ENCODE results near the gene BASP1. TPM values are rescaled to one million over a fixed set of nuclear protein-coding genes. Genes with fewer than 3 reads are reported as not detected.
"Not testable (repeated sequence)": the region's sequence is repeated elsewhere in the genome, so short reads cannot be mapped to it uniquely, and the experiment has no call there.

The BASP1 gene
- total RNA-seq, 2 experiments from 2014 or later = 0.13 TPM; not detected in 1

DNA sequence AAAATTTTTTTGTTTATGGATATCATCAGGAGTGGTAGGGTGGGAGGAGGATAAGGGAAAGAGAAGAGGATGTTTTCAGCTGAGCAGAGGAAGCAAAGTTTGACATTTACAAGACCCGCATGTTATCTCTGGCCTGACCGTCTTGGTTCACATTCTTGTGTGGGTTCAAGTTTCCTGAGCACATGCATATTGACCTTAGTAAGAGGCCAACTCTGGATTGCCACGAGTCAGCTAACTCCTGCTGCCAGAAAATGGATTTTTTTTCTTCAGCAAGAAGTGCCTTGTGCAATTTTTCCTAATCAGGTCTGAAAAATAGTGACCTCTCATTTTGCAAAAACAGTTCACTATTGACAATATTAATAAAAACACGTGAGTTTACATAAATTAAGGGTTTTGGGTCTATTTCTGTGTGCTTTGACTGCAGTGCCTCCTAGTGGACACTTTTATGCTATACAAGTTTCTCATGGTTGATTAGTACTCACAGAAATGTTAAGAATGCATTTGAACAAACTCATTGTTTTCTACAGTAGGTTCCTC is 27.1 kb upstream of the BASP1 start:
- ChIA-PET POLR2A (no interaction called here), CTCF (interaction anchor here (0.6 to 1.6 kb wide), 3 partner anchors 8 to 399 kb away, joined by 3 to 7 read pairs (median 3); no protein-coding TSS in a partner anchor)

- CTCF ChIA-PET = interaction anchor here (0.5 to 1.6 kb wide), 3 partner anchors 8 to 399 kb away, joined by 3 to 7 read pairs (median 3); no protein-coding TSS in a partner anchor
- POLR2A ChIA-PET = no interaction called here
Observed at GRCh38 chr5:17190799-17191391, 26.5 kb upstream of the BASP1 start.

DNA sequence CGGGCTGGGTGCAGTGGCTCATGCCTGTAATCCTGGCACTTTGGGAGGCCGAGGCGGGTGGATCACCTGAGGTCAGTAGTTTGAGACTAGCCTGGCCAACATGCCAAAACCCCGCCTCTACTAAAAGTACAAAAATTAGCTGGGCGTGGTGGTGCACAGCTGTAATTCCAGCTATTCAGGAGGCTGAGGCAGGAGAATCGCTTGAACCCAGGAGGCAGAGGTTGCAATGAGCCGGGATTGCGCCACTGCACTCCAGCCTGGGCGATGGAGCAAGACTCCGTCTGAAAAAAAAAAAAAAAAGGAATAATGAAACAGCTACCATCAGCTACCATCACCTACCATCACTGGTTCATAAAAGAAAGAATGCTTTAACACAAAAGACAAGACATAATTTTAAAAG is 25.9 kb upstream of the BASP1 start:
- POLR2A ChIA-PET = not testable (repeated sequence)

DNA sequence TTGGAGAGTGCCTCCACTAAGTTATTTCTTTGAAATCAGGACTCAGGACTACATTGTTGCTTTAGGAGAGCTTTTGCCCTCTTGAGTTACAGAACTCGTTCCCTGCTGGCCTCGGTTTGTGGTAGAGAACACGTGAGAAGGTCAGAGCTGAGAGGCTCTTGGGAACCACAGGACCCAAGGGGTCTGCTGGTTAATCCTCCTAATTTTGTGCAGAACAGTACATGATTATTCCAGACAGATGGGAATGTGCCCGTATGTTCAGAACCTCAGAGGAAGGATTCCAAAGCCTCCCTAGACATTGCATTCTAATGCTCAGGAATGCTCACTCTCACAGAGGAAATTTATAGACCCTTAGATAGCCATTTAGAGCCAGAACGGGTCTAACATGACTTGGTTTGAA is 25.2 kb upstream of the BASP1 start:
- POLR2A ChIA-PET = no interaction called here
- CTCF ChIA-PET = interaction anchor here (0.6 kb wide), 1 partner anchor 301 kb away, joined by 3 read pairs; no protein-coding TSS in a partner anchor

More for the DNA sequence above, 25.9 kb upstream of the BASP1 start:
- CTCF ChIA-PET = not testable (repeated sequence)

DNA sequence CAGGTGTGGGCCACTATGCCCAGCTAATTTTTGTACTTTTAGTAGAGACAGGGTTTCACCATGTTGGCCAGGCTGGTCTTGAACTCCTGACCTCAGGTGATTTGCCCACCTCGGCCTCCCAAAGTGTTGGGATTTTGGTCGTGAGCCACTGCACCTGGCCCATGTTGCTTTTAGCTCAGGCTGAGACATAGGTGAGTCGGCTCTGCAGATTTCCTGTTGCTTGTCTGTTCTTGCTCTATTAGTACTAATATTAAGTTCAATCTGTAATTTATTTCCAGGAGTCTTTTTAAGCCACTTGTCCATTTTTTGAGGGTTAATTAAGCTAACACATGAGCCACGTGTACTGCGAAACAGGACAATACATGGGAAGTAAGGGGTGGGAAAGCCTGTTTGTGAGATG is 21.4 kb upstream of the BASP1 start:
- ChIA-PET CTCF (no interaction called here), POLR2A (no interaction called here)

DNA sequence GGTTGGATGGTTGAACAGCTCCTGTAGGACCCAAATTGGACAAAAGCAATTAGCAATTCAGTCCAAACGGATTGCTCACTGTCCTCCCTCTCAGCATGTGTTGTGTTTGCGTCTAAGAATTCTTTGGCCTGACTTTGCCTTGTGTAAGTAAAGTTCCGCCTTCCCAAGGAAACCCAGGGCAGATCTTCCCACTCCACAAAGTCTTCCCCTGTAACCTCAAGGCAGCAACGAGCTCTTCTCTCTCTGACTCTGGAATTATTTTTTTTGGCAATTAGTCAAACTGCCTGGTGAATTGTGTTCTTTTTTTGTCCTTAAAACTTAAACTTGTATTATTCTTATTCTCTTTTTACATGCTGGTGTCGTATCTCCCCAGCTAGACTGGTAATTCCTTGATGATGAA is 20.7 kb upstream of the BASP1 start:
- POLR2A ChIA-PET = no interaction called here
- CTCF ChIA-PET = no interaction called here

GRCh38 chr5:17203329-17204132 is 13.9 kb upstream of the BASP1 start:
- POLR2A ChIA-PET = no interaction called here
- CTCF ChIA-PET = no interaction called here

- POLR2A ChIA-PET = no interaction called here
- CTCF ChIA-PET = no interaction called here
Observed at GRCh38 chr5:17204133-17204489, 13.3 kb upstream of the BASP1 start.

DNA sequence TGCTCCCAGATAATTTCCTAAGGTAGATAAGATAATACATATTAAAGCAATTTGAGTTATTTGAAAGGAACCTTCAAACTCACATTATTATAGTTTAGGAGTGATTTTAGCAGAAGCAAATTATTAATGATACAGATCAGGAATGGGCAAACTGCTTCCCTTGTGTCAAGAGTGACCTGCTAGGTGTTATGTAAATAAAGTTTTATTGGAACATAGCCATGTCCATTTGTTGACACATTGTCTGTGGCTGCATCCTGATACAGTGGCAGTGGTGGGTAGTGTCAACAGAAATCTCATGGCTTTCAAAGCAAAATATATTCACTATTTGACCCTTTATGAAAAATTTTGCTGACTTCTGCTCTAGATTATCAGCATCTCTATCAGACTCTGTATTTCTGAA is 11.4 kb upstream of the BASP1 start:
- CTCF ChIA-PET = interaction anchor here (0.7 kb wide), 1 partner anchor 10 kb away, joined by 3 read pairs; no protein-coding TSS in a partner anchor
- POLR2A ChIA-PET = no interaction called here

- POLR2A ChIA-PET = no interaction called here
- CTCF ChIA-PET = no interaction called here
Observed at GRCh38 chr5:17212191-17212590, 5.2 kb upstream of the BASP1 start.

- CTCF ChIA-PET = interaction anchor here (0.7 kb wide), 1 partner anchor 1430 kb away, joined by 5 read pairs; no protein-coding TSS in a partner anchor
- POLR2A ChIA-PET = no interaction called here
Observed at GRCh38 chr5:17212996-17213395, 4.4 kb upstream of the BASP1 start.

DNA sequence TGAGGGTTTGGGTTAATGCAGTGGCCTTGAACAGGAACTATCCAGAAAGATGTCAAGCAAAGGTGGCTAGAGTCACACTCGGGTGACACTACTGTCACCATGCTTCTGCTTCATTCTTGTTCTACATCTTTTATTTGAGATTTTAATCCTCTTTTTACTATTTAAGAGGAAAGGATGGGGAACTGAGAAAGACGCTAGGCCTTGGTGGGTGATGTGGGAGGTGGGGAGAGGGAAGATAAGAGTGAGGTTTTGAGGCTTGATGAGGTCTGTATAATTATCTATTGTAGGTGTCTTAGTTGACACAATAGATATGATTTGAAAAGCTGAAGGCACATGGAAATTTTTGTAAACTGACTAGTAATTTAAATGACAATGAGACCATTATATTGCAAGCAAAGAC is 3.5 kb upstream of the BASP1 start:
- POLR2A ChIA-PET = no interaction called here

DNA sequence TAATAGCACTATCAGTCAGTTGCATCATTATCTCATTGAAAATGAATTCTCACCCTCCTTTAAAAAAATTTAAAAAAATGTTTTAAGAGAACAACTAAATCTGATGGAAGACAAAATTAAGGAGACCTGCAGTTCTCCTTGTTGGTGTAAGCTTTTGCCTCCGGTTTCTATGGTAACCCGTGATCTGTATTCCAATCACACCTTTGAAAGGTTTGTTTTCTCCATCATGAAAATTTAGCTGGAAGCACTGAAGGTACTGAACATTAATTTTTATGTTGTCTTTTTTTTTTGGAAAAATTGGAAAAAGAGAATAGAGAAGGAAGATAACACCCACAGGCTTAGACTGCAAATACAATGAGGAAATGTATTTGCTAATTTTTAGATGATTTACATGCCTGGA is 2.5 kb upstream of the BASP1 start:
- POLR2A ChIA-PET = no interaction called here
- CTCF ChIA-PET = interaction anchor here (1.2 kb wide), 1 partner anchor 26 kb away, joined by 3 read pairs; no protein-coding TSS in a partner anchor

More for the DNA sequence above, 3.5 kb upstream of the BASP1 start:
- CTCF ChIA-PET = no interaction called here

- ChIA-PET CTCF (interaction anchor here (1.2 kb wide), 1 partner anchor 26 kb away, joined by 3 read pairs; no protein-coding TSS in a partner anchor), POLR2A (no interaction called here)
Observed at GRCh38 chr5:17215361-17215760, 2.1 kb upstream of the BASP1 start.

DNA sequence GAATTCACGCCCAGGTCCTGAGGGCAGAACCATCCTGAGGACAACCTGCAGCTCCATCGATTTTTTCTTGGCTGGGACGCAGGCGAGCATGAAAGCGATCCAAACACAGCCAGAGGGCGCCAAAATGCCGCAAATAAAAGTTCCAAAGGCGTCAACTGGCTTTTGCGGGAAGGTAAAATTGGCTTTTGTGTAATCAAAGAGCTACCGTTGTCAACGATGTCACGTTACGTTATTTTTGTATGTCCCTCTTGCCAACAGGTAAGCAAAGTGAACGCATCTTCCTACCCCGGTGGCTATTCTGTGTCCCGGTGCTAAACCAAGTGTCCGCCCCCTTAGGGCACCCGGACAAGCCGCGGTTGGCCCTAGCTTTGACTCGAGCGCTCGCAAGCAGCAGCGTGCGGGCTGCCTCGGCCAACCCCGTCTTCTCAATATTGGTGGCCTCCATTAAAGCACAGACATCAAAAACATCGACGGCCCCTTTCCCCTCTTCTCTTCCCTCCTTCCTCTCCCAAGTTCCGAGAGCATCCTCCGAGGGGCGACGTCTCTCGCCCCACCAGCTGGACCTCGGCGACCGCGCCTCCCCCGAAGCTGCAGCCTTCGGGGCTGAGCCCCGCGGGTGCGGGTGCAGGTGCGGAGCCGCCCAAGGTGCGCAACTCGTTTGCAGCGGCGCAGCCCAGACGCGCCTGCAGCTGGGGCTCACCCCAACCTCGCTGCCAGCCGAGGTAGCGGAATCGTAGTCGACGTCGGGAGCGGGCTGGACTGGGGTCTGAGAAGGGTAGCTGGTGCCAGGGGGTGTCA is 1.1 kb upstream of the BASP1 start:
- CTCF ChIA-PET = interaction anchor here (0.6 to 1.2 kb wide), 3 partner anchors 10 to 617 kb away, joined by 3 to 5 read pairs (median 3); no protein-coding TSS in a partner anchor
- POLR2A ChIA-PET = no interaction called here

GRCh38 chr5:17216974-17217492 is 398 bp upstream of the BASP1 start:
- ChIA-PET CTCF (interaction anchor here (0.7 kb wide), 1 partner anchor 617 kb away, joined by 5 read pairs; no protein-coding TSS in a partner anchor), POLR2A (no interaction called here)

- ChIA-PET POLR2A (no interaction called here), CTCF (no interaction called here)
Observed at GRCh38 chr5:17218353-17219005, 1.0 kb downstream of the BASP1 start.

DNA sequence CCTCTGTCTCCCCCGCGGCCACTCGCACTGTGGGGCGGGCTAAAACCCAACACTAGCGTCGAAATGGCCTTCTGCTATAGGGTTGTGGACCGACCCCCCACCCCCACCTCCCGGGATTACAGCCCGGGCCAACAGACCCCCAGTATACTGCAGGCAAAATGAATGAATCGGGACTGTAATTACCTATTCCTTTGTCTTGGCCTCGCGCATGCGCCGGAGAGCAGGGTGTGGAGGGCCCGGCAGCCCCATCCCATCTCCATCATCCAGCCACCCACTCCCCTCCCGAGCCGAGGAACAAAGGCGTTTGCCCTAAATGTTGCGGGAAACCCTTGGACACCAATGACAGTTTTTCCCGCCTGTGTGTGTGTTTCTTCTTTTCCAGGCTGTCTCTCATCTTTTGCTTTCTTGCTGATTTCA is 1.6 kb downstream of the BASP1 start:
- CTCF ChIA-PET = no interaction called here
- POLR2A ChIA-PET = no interaction called here

- ChIA-PET POLR2A (no interaction called here), CTCF (no interaction called here)
Observed at GRCh38 chr5:17219469-17219868, 2.0 kb downstream of the BASP1 start.

All from activated CD8-positive, alpha-beta memory T cell treated with anti-CD3 and anti-CD28 coated beads for 36 hours (primary cell).